Gastroesophageal sphincter (tissue), 3 donors: ENCODE data around the gene EGFR.

ENCODE experiments used
- POLR2A ChIP-seq, 2 donors: fragments of 450-650 bp; IDR thresholded peaks; one replicate each; pipeline ENCODE4 v1.6.1; 2017; ENCODE audit warnings: antibody characterized with exemption in 2 of 2, mild to moderate bottlenecking in 2 of 2, moderate library complexity in 1 of 2
- POLR2AphosphoS5 ChIP-seq: sonication (generic); formaldehyde crosslinking; IDR thresholded peaks from one replicate; pipeline ENCODE4 v1.6.1; 2017; ENCODE audit warnings: antibody characterized with exemption
- TF ChIP-seq, protein P1 (sequence below), 4 experiments: fragments of 200-600 bp in 2 of 4; fragments of 450-650 bp in 2 of 4; sonication (generic) in 1 of 4; IDR thresholded peaks; one replicate each; pipeline ENCODE4 v1.5.1; 2017 to 2019; ENCODE audit warnings: antibody characterized with exemption in 4 of 4, mild to moderate bottlenecking in 2 of 4, moderate library complexity in 2 of 4

GRCh38 chr7:55088107-55088506, 69.3 kb downstream of the EGFR start:
- TF ChIP-seq, protein P1, sequence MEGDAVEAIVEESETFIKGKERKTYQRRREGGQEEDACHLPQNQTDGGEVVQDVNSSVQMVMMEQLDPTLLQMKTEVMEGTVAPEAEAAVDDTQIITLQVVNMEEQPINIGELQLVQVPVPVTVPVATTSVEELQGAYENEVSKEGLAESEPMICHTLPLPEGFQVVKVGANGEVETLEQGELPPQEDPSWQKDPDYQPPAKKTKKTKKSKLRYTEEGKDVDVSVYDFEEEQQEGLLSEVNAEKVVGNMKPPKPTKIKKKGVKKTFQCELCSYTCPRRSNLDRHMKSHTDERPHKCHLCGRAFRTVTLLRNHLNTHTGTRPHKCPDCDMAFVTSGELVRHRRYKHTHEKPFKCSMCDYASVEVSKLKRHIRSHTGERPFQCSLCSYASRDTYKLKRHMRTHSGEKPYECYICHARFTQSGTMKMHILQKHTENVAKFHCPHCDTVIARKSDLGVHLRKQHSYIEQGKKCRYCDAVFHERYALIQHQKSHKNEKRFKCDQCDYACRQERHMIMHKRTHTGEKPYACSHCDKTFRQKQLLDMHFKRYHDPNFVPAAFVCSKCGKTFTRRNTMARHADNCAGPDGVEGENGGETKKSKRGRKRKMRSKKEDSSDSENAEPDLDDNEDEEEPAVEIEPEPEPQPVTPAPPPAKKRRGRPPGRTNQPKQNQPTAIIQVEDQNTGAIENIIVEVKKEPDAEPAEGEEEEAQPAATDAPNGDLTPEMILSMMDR (IDR thresholded peaks at IDR 0.05) = no peak
- TF ChIP-seq POLR2AphosphoS5 (no peak), POLR2A (IDR thresholded peaks at IDR 0.05) (no peak)
